Stimulated activated CD8-positive, alpha-beta memory T cell treated with anti-CD3 and anti-CD28 coated beads, Interleukin-4, amount 100 ng/mL, for 48 hours (primary cell): ENCODE results near the gene ANKHD1.
"Not testable (repeated sequence)": the region's sequence is repeated elsewhere in the genome, so short reads cannot be mapped to it uniquely, and the experiment has no call there.

Experiments
- DNase-seq: peaks from one replicate; pipeline ENCODE4 v3.0.0-alpha.2; 2020

ANKHD1 gene

GRCh38 chr5:140381972-140382371, 19.7 kb upstream of the ANKHD1 start:
- no peak for DNase-seq

GRCh38 chr5:140382866-140383265, 18.8 kb upstream of the ANKHD1 start:
- DNase-seq, result no peak

- no peak for DNase-seq
Observed at GRCh38 chr5:140383300-140383699, 18.3 kb upstream of the ANKHD1 start.

GRCh38 chr5:140388052-140388451, 13.6 kb upstream of the ANKHD1 start:
- no peak for DNase-seq

- no peak for DNase-seq
Observed at GRCh38 chr5:140391312-140391711, 10.3 kb upstream of the ANKHD1 start.

- no peak for DNase-seq
Observed at GRCh38 chr5:140391732-140392131, 9.9 kb upstream of the ANKHD1 start.

- no peak for DNase-seq
Observed at GRCh38 chr5:140393738-140394137, 7.9 kb upstream of the ANKHD1 start.

GRCh38 chr5:140398379-140398811, 3.2 kb upstream of the ANKHD1 start:
- no peak for DNase-seq

GRCh38 chr5:140399979-140400729, 1.5 kb upstream of the ANKHD1 start:
- DNase-seq, result no peak

- peak; percentile 87 for DNase-seq
Observed at GRCh38 chr5:140400730-140401361, 787 bp upstream of the ANKHD1 start.

- DNase-seq, result peak; percentile 68
Observed at GRCh38 chr5:140402258-140403074, 833 bp downstream of the ANKHD1 start.

GRCh38 chr5:140403613-140404012, 2.0 kb downstream of the ANKHD1 start:
- DNase-seq, result no peak

- no peak for DNase-seq
Observed at GRCh38 chr5:140408750-140409241, 7.2 kb downstream of the ANKHD1 start.

- no peak for DNase-seq
Observed at GRCh38 chr5:140413230-140413629, 11.6 kb downstream of the ANKHD1 start.

GRCh38 chr5:140417235-140417634, 15.6 kb downstream of the ANKHD1 start:
- no peak for DNase-seq

GRCh38 chr5:140418862-140419520, 17.4 kb downstream of the ANKHD1 start:
- no peak for DNase-seq

- DNase-seq, result no peak
Observed at GRCh38 chr5:140420226-140420570, 18.6 kb downstream of the ANKHD1 start.

GRCh38 chr5:140420665-140421361, 19.2 kb downstream of the ANKHD1 start:
- no peak for DNase-seq

GRCh38 chr5:140421375-140421774, 19.7 kb downstream of the ANKHD1 start:
- not testable (repeated sequence) for DNase-seq

- DNase-seq, result no peak
Observed at GRCh38 chr5:140423609-140424008, 22.0 kb downstream of the ANKHD1 start.

- DNase-seq, result no peak
Observed at GRCh38 chr5:140424135-140424534, 22.5 kb downstream of the ANKHD1 start.

- DNase-seq, result not testable (repeated sequence)
Observed at GRCh38 chr5:140427726-140428125, 26.1 kb downstream of the ANKHD1 start.
